ENCODE data around the gene AFF4.
"Not testable (repeated sequence)": the region's sequence is repeated elsewhere in the genome, so short reads cannot be mapped to it uniquely, and the experiment has no call there.

AFF4 gene

DNA sequence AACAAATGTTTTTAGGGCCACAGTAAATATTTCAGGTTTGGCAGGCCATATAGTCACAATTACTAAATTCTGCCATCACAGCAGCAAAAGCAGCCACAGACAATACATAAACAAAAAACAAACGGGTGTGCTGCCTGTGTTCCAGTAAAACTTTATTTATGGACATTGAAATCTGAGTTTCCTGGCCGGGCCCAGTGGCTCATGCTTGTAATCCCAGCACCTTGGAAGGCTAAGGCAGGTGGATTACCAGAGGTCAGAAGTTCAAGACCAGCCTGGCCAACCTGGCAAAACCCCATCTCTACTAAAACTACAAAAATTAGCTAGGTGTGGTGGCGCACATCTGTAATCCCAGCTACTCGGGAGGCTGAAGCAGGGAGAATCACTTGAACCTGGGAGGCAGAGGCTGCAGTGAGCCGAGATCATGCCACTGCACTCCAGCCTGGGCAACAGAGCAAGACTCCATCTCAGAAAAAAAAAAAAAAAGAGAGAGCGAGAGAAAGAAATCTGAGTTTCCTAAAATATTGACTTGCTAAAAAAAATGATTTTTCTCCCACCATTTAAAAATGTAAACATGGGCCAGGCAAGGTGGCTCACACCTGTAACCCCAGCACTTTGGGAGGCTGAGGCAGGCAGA, 7.2 kb downstream of the AFF4 start:
- DNase-seq: not testable (repeated sequence)

- DNase-seq: no peak
These were observed 9.7 kb downstream of the AFF4 start for GRCh38 chr5:132953710-132954109.

DNA sequence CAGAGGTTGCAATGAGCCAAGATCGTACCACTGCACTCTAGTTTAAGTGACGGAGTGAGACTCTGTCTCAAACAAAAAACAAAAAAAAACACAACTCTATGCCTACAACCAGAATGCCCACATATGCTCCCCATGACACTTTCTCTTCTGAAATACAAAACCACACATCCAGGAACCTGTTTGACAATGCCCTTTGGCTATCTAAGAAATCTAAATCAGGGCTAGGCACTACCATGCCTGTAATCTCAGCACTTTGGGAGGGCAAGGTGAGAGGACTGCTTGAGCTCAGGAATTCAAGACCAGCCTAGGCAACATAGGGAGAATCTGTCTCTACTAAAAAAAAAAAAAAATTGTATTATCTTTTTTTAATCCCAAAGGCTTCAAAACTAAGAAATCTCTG, 10.6 kb downstream of the AFF4 start:
- DNase-seq: no peak

DNA sequence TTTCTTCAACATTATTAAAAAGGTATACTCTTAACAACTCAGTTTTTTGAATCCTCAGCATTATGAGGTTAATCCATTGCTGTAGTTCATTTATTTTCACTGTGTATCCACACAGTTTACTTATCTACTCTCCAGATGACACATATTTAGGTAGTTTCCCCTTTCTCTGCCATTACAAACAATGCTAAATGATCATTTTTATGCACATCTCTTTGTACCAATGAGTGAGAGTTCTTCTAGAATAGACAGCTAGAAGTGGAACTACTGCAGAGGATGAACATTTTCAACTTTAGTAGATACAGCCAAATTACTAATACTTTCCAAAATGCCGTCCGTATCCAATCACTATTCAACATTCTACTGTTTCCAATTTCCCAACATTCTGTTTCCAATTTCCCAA, 11.5 kb downstream of the AFF4 start:
- no peak for DNase-seq

DNA sequence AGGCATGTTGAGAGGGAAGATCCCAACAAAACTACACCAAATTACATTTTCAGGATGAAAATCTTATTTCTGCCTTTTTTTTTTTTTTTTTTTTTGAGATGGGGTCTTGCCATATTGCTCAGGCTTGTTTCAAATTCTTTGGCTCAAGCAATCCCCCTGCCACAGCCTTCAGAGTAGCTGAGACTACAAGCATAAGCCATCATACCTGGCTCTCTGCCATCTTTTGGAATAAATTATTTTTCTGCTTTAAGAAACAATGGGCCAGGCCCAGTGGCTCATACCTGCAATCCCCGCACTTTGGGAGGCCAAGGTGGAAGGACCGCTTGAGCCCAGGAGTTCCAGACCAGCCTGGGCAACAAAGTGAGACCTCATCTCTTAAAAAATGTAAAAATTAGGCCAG, 14.3 kb downstream of the AFF4 start:
- no peak for DNase-seq

- no peak for DNase-seq
These were observed 15.8 kb downstream of the AFF4 start for GRCh38 chr5:132947671-132948070.

GRCh38 chr5:132945315-132945714, 18.1 kb downstream of the AFF4 start:
- DNase-seq: not testable (repeated sequence)

DNA sequence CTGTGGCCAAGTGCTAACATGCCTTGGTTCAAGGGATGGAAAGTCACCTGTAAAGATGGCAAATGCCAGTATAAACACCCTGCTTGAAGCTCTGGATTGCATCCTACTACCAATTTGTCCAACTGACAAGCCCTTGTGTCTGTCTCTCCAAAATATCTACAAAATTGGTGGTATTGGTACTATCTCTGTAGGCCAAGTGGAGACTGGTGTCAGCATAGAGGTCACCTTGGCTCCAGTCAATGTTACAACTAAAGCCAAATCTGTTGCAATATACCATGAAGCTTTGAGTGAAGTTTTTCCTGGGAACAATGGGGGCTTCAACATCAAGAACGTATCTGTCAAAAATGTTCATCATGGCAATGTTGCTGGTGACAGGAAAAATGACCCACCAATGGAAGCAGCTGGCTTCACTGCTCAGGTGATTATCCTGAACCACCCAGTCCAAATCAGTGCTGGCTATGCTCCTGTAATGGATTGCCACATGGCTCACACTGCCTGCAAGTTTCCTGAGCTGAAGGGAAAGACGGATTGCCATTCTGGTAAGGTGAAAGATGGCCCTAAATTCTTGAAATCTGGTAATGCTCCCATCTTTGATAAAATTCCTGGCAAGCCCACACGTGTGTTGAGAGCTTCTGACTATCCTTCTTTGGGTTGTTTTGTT, 19.9 kb downstream of the AFF4 start:
- no peak for DNase-seq

GRCh38 chr5:132941331-132941730, 22.1 kb downstream of the AFF4 start:
- DNase-seq: no peak

DNA sequence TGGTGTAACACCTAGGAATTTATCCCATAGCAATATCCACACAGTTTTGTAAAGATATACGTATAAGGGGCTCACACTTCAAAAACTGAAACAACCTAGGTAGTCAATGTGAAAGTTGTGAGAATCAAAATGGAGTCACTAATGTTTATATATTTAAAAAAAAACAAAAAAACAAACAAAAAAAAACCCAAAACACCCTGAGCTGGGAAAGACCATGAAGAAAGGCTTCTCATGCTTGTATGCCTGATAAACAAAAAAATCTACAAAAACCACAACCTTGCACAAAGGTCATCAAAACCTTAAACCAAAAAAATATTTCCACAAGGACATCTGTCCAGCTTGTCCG, 35.4 kb downstream of the AFF4 start:
- no peak for DNase-seq

DNA sequence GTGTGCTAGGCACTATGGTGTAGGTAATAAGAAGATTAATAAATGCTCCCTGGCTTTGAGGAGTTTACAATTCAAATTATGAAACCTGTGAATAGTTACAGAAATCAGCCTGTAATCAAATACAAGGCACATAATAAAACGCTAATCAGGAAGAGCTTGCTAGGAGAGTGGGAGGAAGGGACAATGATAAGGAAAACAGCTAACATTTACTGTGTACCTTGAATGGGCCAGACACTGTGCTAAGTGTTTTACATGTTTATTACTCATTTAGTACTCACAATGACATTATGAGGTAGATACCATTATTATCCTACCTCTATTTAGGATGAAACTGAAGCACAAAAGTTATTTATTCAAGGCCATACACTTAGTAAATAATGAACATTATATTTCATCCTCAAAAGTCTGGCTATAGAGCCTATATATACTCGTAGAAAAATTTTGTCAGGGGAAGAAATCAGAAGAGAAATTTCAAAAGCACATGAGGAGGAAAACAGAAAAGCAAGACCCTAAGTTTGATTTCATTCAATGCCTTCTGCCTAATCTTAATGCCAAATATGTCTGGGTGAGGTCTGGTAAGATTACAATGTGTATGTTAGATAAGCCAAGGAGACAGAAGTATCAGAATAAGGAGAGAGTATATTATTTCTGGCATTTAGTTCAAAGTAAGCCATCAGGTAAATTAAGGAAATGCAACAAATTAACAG, 35.9 kb downstream of the AFF4 start:
- DNase-seq: peak; percentile 69

DNA sequence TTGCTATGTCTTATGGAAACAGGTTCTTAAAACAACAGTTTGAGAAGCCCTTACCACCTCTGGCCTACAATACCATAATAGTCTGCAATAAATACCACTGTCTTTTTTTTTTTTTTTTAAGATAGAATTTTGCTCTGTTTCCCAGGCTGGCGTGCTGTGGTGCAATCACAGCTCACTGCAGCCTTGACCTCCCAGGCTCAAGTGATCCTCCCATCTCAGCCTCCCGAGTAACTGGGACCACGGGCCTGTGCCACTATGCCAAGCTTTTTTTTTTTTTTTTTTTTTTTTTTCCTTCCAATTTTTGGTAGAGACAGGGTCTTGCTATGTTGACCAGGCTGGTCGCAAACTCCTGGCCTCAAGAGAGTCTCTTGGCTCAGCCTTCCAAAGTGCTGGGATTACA, 37.0 kb downstream of the AFF4 start:
- no peak for DNase-seq

DNA sequence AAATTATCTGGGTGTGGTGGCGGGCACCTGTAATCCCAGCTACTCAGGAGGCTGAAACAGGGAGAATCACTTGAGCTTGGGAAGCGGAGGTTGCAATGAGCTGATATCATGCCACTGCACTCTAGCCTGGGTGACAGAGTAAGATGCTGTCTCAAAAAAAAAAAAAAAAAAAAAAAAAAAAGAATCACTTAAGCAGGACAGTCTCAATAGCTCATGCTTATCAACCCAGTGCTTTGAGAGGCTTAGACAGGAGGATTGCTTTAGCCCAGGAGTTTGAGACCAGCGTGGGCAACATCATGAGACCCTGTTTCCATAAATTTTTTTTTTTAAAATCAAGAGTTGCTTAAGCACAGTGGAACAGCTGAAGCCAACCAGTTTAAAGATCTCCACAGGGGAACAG, 47.3 kb downstream of the AFF4 start:
- DNase-seq: no peak

- no peak for DNase-seq
These were observed 47.8 kb downstream of the AFF4 start for GRCh38 chr5:132915681-132916080.

DNA sequence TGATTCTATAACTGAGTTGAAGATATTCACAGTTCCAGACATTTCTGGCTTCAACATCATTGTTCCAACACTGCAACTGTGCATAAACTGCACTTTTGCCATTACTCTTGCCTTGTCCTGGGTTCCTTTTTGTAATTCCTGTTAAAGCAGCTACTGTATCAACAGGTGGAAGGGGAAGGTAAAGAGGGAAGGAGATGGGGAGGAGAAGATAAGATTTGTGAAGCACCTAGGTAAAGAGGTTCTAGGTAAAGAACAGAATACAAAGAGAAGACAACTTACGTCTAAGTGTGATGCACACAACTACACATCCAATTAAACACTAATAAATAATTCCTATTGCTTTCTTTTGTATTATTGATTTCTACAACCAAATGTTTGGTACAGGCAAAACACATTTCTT, 53.7 kb downstream of the AFF4 start:
- DNase-seq: no peak

- DNase-seq: no peak
These were observed 56.3 kb downstream of the AFF4 start for GRCh38 chr5:132907161-132907560.

- DNase-seq: no peak
These were observed 57.5 kb downstream of the AFF4 start for GRCh38 chr5:132905938-132906337.

GRCh38 chr5:132901730-132902129, 61.7 kb downstream of the AFF4 start:
- DNase-seq: no peak

- no peak for DNase-seq
These were observed 62.4 kb downstream of the AFF4 start for GRCh38 chr5:132901036-132901435.

DNA sequence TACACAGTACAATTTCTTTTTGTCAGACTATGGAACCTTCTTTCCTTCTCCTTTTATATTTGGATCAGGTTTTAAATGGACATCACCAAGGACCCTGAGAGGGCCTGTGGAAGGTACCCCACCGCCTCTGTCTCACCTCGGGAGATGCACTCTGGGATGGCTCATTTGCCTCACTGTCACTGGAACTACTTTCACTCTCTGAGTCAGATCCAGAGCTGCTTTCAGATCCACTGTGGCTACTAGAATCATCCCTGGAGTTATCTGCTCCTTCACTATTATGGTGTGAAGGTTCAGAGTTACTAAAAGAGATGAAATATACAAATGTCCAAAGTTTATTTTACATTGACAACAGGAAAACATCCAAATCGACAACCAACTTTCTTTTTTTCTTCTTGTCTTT, 65.3 kb downstream of the AFF4 start:
- DNase-seq: no peak

DNA sequence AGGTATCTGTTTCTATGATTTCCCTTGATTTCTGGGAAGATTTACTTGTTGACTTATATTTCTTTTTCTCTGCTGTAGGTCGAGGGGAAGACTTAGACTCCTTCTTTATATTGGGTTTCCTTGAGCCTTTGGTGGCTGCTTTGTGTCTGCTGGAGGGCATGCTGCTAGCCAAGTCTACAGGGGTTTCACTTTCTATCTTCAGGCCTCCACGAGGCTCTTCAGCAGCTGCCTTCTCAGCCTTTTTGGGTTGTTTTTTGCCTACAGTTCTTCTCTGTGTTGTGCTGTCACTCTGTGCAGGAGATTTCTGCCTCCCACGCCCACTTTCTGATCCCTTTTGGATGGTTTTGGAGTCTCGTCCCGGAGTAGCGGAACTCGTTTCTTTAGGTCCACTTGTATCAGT, 66.7 kb downstream of the AFF4 start:
- no peak for DNase-seq

GRCh38 chr5:132895719-132896305, 67.6 kb downstream of the AFF4 start:
- DNase-seq: no peak

DNA sequence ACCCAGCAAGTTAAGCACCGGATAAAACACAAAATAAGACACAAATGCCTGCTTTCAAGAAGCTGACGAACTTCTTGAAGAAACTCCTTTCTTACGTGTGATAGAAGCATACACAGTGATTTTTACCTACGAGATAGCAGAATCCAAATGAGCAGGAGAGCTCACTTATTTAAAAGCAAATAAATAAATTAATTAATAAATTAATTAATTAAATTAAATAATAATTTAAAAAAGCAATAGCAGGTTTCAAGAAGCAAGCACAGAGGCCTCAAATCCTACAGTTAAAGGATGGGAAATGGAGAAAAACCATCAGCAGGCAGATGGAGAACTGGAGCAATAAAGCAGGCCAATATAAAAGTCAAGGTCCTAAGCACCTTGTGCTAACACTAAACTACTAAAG, 72.6 kb downstream of the AFF4 start:
- no peak for DNase-seq

DNA sequence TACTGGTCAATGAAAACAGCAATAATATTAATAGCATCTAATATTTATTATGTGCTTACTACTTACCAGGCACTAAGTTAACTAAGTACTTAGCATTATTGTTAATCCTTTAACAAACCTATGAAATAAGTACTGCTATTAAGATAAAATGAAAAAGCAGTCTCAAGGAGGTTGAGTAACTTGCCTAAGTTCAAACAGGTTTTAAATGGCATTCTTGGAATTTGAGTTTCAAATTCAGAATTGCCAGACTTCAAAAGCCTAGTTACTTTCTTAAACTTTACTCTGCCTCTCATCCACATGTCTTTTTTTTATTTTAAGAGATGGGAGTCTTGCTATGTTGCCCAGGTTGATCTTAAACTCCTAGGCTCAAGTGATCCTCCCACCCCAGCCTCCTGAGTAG, 73.9 kb downstream of the AFF4 start:
- no peak for DNase-seq
